Renal cortical epithelial cell (primary cell): ENCODE measurements around the gene XYLT1. TPM values are rescaled to one million over a fixed set of nuclear protein-coding genes. Genes with fewer than 3 reads are reported as not detected.

Experiments used
- DNase-seq: peaks from one replicate; pipeline ENCODE4 v3.0.0-alpha.2; 2011; ENCODE audit warnings: low read depth
- total RNA-seq: library from RNA; depleted of rRNA; stranded (reverse); fragments of >200 nt; gene quantifications from 2 replicates; pipeline ENCODE4 v1.2.3, GENCODE V29; 2014

Gene XYLT1
- total RNA-seq, 1 donor from 2014 or later: 0.15 TPM

DNA sequence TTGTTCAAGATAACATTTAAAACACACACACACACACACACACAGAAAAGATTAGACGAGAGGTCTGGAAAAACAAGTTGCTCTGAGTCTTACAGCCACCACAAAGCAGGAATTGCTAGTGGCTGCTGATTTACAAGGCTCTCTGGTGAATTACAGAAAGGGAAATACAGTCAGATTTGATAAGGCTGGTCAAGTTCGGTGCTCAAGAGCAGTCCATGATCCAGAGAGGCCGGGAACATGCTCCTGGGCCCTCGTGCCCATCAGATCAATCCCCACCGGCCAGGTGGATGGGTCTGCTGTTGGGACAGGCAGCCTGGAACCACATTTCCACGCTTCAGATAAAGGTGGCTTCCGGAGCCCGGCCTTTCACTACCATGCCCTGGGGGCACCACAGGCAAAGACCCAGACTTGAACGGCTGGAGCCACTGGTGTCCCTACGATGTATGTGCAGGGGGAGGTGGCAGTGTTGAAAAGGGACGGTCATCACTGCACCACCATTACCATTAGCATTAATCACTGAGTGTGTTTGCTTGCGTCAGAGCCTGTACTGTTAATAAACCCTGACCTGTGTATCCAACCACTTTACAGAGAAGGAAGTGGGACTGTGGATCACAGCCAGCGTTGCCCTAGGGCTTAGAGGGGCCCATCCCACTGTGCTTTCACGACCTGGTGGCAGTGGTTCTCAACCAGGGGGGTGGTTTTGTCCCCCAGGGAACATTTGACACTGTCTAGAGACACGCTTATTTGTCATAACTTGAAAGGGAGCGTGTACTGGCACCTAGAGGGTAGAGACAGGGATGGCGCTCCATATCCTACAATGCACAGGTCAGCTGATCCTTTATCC, 95.1 kb downstream of the XYLT1 start:
- DNase-seq: no peak

DNA sequence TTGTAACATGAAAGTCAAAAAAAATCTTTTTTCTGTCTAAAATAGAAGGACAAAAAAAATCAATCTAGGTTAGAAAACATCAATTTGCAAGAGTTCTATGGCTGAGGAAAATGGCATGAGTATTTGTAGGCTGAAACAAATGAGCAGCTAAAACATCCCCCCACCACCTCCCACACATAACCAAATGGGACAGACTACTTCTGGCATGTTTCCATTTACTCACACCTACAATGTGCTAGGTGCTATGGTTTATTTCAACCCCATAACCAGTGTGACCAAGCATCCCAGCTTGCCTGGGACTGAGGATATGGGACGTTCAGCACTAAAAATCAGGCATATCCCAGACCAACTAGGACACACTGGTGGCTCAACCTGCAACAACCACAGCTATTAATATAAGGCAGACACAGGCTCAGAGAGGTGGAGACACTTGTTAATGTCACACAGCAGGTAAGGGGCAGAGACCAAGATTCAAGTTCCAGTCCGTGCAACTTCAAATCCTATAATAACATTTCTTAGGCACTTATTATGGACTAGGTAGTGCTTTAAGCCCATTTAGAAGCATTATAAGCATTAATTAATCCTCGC, 96.0 kb downstream of the XYLT1 start:
- no peak for DNase-seq

DNA sequence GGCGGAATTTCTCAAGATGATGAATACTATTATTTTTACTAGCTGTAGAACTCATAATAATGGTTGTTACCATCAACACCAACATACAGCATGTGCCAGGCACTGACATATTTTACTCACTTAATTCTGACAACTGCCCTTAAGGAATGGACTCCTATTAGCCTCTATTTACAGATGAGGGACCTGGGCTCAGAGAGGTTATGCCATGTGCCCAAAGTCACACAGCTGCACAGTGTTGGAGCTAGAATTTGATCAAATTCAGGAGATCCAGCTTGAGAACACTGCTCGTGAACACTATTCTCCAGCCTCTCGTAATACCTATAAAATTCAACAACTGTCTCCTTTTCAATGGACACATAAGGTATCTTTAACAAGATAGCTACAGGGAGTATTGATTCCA, 97.2 kb downstream of the XYLT1 start:
- no peak for DNase-seq

DNA sequence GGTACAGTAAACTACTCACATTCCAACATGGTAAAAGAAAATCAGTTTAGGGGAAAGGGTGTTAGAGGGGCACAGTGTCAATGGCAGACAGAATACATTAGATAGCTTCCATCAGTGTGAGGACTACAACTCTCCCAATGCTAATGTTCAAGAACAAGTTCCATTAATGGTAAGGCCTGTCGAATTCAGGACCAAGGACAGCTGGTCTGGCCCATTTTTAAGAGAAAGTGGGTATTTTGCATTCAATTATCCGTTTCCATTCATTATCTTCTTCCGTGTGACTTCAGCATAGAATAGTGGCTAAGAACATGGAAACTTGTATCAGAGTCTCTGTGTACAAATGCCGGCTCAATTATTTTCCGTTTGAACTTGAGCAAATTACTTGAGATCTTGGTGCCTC, 98.4 kb downstream of the XYLT1 start:
- no peak for DNase-seq

DNA sequence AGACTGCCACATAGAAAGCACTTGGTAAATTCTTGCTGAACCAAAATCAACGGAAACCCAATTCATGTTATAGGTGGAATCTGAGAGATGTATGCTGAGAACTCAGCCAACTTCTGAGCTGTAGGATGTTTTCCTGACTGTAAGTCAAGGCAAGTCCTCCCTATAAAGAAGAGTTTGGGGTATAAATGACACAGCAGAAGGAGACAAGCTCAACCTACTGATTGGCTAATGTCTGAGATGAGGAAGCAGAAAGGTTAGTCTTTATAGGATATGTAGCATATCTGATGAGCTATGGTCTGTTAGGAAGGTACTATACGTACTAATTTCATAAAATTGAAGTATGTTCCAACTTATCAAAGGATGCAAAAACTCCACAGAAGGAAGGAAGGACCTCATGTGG, 99.5 kb downstream of the XYLT1 start:
- DNase-seq: no peak

DNA sequence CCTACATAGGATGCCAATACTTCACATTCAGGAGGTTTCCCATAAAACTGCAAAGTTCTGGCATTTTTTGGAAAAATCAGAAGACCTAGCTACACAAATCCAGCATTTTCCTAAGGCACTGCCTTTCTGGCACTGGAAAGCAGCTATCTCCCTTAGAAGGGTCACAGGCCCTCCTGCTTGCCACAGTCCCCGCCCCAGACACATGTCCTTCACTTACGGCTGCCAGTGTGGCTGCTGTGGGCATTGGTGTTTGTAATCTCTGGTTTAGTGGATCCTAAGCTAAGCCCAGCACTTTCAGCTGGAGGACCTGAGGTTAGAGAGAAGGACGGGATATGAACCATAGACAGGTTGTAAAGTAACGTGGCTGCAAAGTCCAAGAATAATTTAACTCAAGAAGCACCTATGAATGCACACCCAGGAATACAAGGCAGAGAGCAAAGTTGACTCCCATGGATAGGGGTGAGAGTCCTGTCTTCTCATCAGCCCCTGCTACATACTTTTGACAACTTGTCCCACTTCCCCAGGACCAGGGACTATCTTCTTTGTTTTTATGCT, 100.0 kb downstream of the XYLT1 start:
- no peak for DNase-seq

DNA sequence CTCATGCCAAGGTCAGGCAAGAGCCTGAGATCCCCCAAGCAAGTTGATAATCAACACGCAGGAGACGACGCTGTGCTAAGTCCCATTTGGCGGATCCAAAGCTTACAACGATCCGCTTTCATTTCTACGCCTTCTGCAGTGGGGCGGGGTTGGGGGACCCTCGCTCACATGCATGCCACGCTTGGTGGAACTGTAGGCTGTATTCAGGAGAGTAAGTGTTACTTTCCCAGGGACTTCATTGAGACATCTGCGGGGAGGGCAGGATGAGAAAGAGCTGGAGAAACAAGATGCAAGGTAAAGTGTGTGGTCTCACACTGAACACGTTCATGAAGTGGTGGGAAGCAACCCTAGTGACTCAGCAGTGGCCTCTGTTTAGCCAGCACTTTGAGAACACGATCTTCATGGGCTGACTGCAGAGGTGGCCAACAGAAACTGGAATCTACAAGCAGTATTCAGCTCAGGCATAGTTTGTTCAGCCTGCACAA, 100.5 kb downstream of the XYLT1 start:
- no peak for DNase-seq

DNA sequence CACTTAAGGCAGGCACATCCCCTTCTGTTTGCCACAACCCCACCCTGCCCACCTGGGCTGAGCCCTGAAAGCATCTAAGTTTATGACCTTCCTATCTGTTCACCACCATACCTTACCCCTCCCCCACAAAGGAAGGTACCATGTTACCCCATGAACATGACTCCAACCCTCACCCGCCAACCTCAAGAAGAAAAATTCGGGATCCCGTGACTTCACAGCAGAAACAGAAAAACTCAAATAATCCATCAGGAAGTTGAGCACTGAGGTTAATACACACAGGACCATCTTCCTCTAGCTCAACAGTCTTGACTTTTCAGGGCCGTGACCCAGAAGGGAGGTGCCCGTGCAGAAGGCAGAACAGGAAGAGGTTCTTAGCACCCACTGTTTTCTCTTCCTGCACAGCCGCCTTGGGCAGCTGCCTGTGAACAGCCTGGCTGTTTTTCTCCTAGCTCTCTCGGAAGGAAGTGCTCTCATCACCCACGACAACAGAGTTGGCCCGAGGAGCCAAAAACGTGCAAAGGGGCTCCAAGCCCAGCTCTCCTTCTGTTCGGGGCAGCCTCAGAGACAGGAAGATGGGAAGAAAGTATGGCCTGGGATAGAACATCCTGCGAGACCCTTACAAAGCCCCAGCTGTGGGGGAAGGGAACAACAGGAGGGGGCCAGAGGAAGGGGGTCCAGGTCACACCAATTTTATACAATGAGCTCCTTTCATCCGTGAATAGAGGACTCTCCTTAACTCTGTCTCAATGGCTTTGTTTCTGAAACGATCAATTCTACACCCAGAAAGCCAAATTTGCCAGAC, 101.1 kb downstream of the XYLT1 start:
- no peak for DNase-seq

DNA sequence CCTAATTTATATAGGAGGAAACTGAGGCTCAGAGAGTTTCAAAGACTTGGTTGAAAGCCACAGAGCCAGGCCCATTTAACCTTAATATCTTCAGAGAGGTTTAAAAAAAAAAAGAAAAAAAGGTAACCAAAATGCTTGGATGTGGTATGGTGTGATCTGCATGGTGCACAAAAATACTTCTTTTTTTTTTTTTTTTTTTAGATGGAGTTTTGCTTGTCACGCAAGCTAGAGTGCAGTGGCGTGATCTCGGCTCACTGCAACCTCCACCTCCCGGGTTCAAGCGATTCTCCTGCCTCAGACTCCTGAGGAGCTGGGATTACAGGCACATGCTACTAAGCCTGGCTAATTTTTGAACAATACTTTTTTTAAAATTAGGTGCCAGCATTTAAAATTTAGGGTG, 101.8 kb downstream of the XYLT1 start:
- no peak for DNase-seq

DNA sequence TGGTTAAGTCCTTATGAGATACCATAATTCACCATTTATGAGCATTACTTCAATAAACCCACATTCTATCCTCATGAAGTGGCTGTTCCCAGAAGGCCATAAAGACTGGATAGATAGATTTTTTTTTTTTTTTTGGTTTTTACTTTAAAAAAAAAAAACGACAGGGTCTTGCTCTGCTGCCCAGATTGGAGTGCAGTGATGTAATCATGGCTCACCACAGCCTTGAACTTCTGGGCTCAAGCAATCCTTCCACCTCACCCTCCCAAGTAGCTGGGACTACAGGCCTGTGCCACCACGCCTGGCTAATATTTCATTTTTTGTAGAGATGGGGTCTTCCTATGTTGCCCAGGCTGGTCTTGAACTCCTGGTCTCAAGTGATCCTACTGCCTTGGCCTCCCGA, 102.3 kb downstream of the XYLT1 start:
- DNase-seq: no peak

DNA sequence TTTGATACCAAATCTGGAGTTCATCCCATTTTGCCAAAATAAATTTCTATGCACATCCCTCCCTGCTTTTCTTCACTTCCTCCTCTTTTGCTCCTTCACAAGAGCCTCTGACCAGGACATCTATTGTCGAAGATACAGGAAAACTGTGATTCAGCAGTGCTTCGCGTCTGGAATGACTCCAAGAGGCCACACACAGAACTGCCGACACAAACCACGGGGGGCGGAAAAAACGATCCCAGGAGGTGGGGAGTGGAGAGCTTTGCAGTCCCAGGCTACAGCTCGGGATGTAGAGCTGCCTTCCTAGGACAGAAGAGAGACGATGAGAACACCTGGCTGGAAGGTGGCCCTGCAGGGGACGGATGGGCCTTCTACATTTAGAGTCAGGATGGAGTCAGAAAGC, 102.8 kb downstream of the XYLT1 start:
- DNase-seq: no peak

DNA sequence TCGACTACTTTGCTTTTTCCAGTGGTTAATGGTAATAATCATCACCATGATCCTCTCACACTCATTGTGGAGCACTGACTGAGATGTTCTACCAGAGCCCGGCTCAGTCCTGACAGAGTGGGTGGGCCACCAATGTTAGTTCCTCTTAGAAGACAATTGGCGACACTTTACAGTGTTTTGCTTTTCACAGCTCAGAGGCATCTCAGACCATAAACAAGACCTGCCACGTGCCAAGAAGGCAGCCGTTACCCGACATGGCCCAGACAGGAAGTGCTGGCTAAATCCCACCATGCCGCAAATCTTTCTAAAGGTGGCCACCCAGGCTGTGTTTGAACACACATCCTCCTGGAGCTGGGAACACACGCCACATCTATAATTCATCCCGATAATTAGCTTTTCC, 103.7 kb downstream of the XYLT1 start:
- DNase-seq: no peak

DNA sequence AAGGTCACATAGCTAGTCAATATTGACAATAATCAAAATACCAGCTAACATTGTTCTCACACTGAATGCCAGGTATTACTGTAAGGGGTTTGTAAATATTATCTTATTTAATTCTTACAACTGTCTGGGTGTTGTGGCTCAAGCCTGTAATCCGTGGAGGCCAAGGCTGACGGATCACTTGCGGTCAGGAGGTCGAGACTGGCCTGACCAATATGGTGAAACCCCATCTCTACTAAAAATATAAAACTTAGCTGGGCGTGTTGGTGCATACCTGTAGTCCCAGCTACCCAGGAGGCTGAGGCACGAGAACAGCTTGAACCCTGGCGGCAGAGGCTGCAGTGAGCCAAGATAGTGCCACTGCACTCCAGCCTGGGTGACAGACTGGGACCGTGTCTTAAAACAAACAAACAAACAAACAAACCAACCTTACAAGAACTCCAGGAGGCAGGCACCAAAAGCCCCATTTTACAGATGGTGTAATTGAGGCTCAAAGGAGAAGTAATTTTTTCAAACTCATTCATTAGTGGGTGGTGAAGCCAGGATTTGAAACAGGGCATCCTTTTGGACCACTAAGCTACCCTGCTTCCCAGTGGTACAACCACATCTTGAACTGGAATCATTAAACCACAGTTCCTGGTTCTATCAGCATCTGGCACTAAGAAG, 104.3 kb downstream of the XYLT1 start:
- DNase-seq: no peak

DNA sequence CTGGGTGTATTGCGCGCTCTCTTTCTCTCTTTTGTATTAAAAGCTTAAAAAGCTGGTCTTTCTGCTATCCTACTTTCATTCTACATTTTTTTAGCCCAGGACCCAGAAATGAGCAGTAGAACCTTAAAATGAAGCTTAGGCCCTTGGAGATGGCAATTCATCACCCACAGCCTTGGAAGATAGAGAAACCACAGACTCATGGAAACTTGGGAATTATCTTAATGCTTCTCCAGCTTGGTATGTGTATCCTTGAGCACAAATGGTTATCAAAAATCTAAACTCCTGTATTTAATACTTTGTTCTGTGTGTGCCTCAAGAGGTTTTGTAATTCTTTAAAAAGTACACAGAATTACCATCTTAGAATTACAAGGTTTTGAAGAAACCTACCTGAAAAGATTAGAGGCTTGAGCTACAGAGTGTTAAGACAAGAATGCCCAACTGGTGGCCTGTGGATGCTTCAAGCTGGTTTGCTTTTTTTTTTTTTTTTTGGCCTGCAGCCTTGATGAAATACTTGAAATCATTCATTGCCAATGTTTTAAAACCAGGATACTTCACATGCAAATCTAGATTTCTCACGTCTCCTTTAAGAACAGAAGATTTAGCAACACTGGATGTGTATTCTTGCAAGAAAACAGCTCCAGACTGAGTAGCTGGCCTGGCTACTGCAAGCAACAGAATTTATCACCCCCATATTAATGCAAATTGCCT, 105.0 kb downstream of the XYLT1 start:
- no peak for DNase-seq

DNA sequence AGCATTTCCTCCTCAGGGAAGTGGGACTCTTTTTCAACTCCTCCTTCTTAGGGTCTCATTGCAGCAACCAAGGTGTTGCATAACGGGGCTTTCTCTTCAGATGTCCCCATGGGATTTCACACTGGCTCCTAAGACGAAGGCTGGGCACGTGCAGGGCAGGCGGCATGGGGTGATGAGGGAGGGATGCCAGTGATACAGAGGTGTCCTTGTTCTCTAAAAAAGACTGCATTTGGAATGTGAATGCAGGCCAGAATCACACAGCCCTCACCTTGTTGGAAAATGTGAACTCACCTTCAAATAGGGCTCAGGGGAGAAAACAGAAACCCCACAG, 105.6 kb downstream of the XYLT1 start:
- no peak for DNase-seq

DNA sequence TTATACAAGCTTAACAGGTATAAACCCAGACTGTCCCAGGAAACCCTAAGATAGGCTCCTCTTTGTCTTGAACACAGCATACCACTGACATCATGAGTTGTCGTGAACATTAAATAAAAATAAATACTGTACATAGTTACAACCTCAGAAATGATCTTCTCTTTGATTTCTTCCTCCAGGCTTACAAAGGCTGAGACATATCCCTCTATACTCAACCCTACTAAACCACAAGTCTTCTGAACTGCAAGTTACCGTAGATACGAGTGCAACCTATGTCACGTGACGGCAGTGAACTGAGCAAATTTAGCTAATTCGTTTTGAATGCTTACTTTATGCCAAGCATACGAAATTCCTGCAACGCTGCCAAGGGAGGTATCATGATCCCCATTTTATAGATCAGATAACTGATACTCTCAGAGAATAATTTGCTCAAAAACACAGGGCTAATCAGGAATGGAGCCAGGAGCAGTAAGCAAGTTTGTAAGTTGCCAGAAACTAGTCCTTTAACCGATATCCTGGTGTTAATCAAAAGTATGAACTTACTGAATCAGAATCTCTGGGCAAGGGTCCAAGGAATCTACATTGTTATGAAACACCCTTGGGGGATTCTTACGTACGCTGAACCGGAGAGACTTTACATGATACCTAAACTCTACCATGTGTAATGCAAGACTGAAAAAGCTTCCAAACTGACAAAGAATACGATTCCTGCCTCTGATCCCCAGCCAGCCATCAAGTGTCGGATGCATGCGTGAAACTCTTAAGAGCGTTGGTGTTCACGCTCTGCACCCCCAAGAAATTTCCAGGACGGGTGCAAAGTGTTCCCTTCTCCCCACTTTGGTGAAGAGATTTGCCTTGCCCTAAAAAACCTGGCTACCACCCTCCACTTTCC, 106.2 kb downstream of the XYLT1 start:
- no peak for DNase-seq

DNA sequence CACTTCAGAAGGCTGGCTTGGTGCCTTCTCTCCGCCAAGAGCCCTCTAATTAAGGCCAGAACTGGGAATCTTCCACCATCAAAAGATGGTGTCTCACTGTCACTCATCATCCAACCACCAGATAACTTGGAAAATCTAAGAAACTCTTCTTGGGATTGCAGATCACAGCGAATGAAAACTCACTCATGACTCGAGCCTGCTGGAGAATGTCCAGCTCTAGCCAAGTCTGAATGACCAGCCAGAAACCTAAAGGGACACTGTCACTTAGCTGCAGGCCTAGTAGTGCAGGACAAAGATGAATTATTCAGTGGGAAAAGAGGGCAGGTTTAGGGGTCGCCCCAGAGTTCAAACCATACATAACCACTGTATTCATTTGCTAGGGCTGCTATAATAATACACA, 107.8 kb downstream of the XYLT1 start:
- no peak for DNase-seq

DNA sequence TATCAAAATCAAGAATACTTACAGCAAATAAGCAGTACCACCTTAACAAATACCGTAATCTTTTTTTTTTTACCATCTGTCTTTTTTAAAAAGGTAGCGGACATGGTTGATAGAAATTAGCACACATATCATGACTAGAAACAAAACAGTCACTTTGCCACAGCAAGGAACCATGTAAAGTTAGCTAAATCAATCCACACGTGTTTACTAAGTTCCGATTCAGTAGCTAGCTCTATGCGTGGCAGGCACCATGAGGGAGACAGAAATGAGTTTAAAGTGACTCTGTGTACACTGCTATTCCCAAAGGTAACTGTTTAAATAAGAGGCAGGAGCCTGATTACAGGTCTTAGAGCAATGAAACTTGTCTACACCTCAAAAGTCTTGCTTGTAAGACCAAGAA, 108.6 kb downstream of the XYLT1 start:
- DNase-seq: no peak

DNA sequence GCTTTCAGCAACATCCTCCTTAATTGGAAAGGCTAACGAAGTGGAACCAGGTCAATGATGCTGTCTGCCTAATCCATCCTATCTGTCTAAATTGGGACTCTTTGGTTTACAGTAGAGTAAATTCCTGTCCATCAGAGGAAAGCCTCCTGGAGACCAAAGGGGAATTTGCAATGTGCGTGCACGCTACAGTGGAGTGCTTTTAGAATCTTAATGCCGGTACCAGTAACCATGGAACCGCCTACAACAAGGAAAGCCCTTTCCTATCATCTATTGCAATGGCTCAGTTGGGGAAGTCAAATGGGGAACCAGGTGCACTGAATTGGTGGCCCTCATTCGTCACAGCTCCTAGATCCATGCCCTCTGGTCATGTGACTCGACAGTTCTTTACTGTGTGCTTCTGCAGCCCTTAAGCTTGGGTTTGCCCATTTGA, 110.1 kb downstream of the XYLT1 start:
- DNase-seq: no peak

DNA sequence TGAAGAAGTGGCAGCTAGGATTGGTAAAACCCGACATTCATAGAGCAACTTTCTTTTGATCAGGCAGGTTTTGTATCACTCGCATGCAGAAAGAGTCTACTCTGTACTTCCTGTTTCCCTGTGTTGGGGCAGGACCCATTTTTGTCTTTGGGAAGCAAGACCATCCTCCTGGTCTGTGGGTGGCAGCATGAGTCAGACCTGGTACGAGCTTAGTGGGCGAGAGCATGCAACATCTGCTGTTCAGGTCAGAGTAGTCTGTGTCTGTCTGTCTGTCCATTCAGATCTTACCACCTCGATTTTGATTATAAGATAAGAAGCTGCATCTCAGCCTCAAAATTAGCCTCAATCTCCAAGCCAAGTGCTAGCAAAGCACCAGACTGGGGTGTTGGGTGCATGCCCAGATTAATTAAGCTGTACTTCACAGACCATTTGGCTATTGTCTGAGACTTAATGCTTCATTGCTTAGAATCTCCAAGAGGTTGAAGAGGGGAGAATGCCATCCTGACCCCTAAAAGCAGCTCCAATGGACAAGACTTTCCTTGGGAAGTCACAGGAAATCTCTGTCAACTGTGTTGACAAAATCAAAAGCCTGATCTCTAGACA, 110.9 kb downstream of the XYLT1 start:
- no peak for DNase-seq
